ENCODE data around the gene SENP5. TPM values are rescaled to one million over a fixed set of nuclear protein-coding genes. Genes with fewer than 3 reads are reported as not detected.
A peak's percentile ranks its signal among the peaks of the same experiment; 100 is the strongest.
"Not testable (repeated sequence)": the region's sequence is repeated elsewhere in the genome, so short reads cannot be mapped to it uniquely, and the experiment has no call there.

The SENP5 gene
- total RNA-seq, 1 experiment from 2014 or later: 52.3 TPM

DNA sequence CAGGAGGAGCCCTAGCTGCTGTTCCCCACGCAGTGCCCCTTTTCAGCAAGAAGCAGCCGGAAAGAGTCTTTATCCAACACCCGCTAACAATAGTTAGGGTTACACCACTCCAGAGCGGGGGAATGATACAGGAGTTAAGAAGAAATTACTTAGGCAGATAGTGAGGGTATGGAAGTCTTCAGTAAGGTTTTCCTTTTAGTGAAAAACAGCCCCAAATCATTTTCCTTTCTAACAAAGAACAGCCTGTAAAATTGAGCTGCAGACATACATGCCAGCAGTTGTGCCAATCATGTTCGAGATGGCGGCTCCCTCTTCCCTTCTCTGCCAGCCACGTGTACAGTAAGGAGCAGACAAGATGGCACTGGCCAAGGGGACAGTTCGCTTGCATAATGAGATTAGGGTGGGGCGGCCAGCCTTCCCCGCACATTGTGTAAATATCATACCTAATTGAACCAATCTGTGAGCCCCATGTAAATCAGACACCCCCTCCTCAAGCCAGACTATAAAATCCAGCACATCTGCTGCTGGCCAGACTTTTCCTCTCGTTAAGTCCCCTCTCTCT lies 18.5 kb upstream of the SENP5 start:
- intact Hi-C loops (cut with micrococcal nuclease; ENCODE audit: unreplicated experiment): no loop called here
- POLR2A ChIA-PET (ENCODE audit: unreplicated experiment): interaction anchor here (0.6 kb wide), 1 partner anchor 13 kb away, joined by 3 read pairs; no protein-coding TSS in a partner anchor

DNA sequence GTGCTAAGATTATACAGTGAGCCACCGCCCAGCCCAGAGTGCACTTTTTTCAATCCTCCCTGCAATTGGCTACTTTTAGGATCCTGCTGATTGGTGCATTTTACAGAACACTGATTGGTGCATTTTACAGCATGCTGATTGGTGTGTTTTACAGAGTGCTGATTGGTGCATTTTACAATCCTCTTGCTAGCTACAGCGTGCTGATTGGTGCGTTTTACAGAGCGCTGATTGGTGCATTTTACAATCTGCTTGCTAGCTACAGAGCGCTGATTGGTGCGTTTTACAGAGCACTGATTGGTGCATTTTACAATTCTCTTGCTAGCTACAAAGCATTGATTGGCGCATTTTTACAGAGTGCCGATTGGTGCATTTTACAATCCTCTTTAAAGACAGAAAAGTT lies 4.7 kb upstream of the SENP5 start:
- intact Hi-C loops (cut with micrococcal nuclease; ENCODE audit: unreplicated experiment); H3K27ac ChIP-seq; H3K9me2 ChIP-seq (ENCODE audit: insufficient read depth); H4K20me1 ChIP-seq (ENCODE audit: insufficient read depth); H3K27me3 ChIP-seq (ENCODE audit: insufficient read depth, low read depth); CTCF ChIA-PET; H3K36me3 ChIP-seq (ENCODE audit: low read depth); H3K4me2 ChIP-seq; H3F3A ChIP-seq (ENCODE audit: insufficient read depth, low read depth); BruUV-seq (replicated peaks); H3K9me3 ChIP-seq (ENCODE audit: insufficient read depth, low read depth); DNase-seq; H3K4me3 ChIP-seq; H3K4me1 ChIP-seq (replicated peaks; ENCODE audit: insufficient read depth); H3K79me2 ChIP-seq (ENCODE audit: low read depth); H2AFZ ChIP-seq: not testable (repeated sequence)
- POLR2A ChIA-PET (ENCODE audit: unreplicated experiment): interaction anchor here (0.6 kb wide), 1 partner anchor 123 kb away, joined by 3 read pairs; no protein-coding TSS in a partner anchor

More for the DNA sequence above, 18.5 kb upstream of the SENP5 start:
- no peaks in the 10 kb centered on the region for H4K20me1 ChIP-seq (ENCODE audit: insufficient read depth)
- no peaks in the 10 kb centered on the region for H3K9me2 ChIP-seq (ENCODE audit: insufficient read depth)
- CTCF ChIA-PET: no interaction called here
- H2AFZ ChIP-seq: no peak overlapping the region
- H3K27me3 ChIP-seq (ENCODE audit: insufficient read depth, low read depth): no peaks in the 10 kb centered on the region
- no peak overlapping the region for H3K27ac ChIP-seq
- H3K4me2 ChIP-seq: 0 out of 2 replicates have a peak overlapping the region, but pooled peaks have one; percentile 7
- H3F3A ChIP-seq (ENCODE audit: insufficient read depth, low read depth): 0 out of 2 replicates have a peak, but pooled peaks cover 2% of the 10 kb centered on the region
- H3K4me1 ChIP-seq (replicated peaks; ENCODE audit: insufficient read depth): no peaks in the 10 kb centered on the region; the same call in 1 of the 2 replicates
- no peaks in the 10 kb centered on the region for H3K36me3 ChIP-seq (ENCODE audit: low read depth)
- no peaks in the 10 kb centered on the region for H3K79me2 ChIP-seq (ENCODE audit: low read depth)
- H3K4me3 ChIP-seq: no peak overlapping the region
- H3K9me3 ChIP-seq (ENCODE audit: insufficient read depth, low read depth): peaks cover 20% of the 10 kb centered on the region; the same call in 1 of the 2 replicates
- no peak for DNase-seq
- no TSS peak for BruUV-seq (replicated peaks)
- no peak for TF ChIP-seq EZH2 (IDR thresholded peaks at IDR 0.05; ENCODE audit: low read depth)
- TF ChIP-seq, protein P1, sequence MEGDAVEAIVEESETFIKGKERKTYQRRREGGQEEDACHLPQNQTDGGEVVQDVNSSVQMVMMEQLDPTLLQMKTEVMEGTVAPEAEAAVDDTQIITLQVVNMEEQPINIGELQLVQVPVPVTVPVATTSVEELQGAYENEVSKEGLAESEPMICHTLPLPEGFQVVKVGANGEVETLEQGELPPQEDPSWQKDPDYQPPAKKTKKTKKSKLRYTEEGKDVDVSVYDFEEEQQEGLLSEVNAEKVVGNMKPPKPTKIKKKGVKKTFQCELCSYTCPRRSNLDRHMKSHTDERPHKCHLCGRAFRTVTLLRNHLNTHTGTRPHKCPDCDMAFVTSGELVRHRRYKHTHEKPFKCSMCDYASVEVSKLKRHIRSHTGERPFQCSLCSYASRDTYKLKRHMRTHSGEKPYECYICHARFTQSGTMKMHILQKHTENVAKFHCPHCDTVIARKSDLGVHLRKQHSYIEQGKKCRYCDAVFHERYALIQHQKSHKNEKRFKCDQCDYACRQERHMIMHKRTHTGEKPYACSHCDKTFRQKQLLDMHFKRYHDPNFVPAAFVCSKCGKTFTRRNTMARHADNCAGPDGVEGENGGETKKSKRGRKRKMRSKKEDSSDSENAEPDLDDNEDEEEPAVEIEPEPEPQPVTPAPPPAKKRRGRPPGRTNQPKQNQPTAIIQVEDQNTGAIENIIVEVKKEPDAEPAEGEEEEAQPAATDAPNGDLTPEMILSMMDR (conservative IDR thresholded peaks at IDR 0.05): no peak

DNA sequence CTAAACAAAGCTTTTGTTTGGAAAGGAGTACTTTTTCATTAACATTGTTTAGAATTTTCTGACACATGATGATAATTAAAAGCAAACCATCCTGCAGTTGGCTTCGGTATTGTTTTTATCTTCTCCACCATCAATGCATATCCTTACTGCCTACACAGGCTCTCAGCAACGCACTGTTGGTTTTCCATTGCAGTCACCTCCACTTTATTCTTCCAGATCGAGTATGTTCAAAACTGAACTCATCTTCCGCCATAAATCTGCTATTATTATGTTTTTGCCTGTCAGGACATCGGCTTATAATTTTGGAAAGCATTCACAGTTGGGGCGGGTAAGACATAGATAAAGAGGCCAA lies 589 bp upstream of the SENP5 start:
- 0 out of 2 replicates have a peak, but pooled peaks cover 3% of the 10 kb centered on the region for H3F3A ChIP-seq (ENCODE audit: insufficient read depth, low read depth)
- H3K9me2 ChIP-seq (ENCODE audit: insufficient read depth): no peaks in the 10 kb centered on the region
- TSS peak; percentile 83 for BruUV-seq (replicated peaks)
- H3K27me3 ChIP-seq (ENCODE audit: insufficient read depth, low read depth): no peaks in the 10 kb centered on the region
- no peak for DNase-seq
- H2AFZ ChIP-seq: peak overlapping the region; percentile 99
- 0 out of 2 replicates have a peak overlapping the region, but pooled peaks have one; percentile 3 for H3K27ac ChIP-seq
- intact Hi-C loops (cut with micrococcal nuclease; ENCODE audit: unreplicated experiment): loop anchor here (5.0 kb wide), 2 partner anchors 75 to 125 kb away; partner anchors contain the start of gene NCBP2
- H4K20me1 ChIP-seq (ENCODE audit: insufficient read depth): peaks cover 30% of the 10 kb centered on the region
- peaks cover 15% of the 10 kb centered on the region for H3K4me1 ChIP-seq (replicated peaks; ENCODE audit: insufficient read depth)
- no peaks in the 10 kb centered on the region for H3K9me3 ChIP-seq (ENCODE audit: insufficient read depth, low read depth)
- CTCF ChIA-PET: interaction anchor here (0.6 to 0.7 kb wide), 3 partner anchors 31 to 173 kb away, joined by 4 to 8 read pairs (median 4); no protein-coding TSS in a partner anchor
- H3K4me2 ChIP-seq: peak overlapping the region; percentile 83
- H3K36me3 ChIP-seq (ENCODE audit: low read depth): 0 out of 2 replicates have a peak, but pooled peaks cover 4% of the 10 kb centered on the region
- H3K79me2 ChIP-seq (ENCODE audit: low read depth): peaks cover 43% of the 10 kb centered on the region
- peak overlapping the region; percentile 95 for H3K4me3 ChIP-seq
- POLR2A ChIA-PET (ENCODE audit: unreplicated experiment): interaction anchor here (0.5 to 1.0 kb wide), 5 partner anchors 9 to 323 kb away, joined by 3 to 13 read pairs (median 8); no protein-coding TSS in a partner anchor
- TF ChIP-seq EZH2 (IDR thresholded peaks at IDR 0.05; ENCODE audit: low read depth): no peak
- TF ChIP-seq, protein P1 (conservative IDR thresholded peaks at IDR 0.05): no peak
